CD14-positive monocyte (primary cell): ENCODE results near the gene HOXB1. TPM values are rescaled to one million over a fixed set of nuclear protein-coding genes. Genes with fewer than 3 reads are reported as not detected.

Source experiments
- DNase-seq, 3 donors: peaks; one replicate each; pipeline ENCODE4 v3.0.0-alpha.2; 2011 to 2022
- H2AFZ ChIP-seq: 2 replicates; pipeline ENCODE4 v1.6.0; 2012; ENCODE audit warnings: mild to moderate bottlenecking, low read depth, low read length, inconsistent platforms; ENCODE audit not compliant: insufficient read depth, poor library complexity, severe bottlenecking
- H3K27ac ChIP-seq, 2 donors: 1 replicate in 1 of 2; 2 replicates in 1 of 2; pipeline ENCODE4 v1.5.1; 2012 to 2013; ENCODE audit warnings: low read length in 2 of 2, control low read depth in 1 of 2, inconsistent platforms in 1 of 2, low read depth in 1 of 2, mild to moderate bottlenecking in 1 of 2
- H3K27me3 ChIP-seq, 2 donors: one replicate each; pipeline versions ENCODE4 v1.6.0 to v1.6.1; 2011 to 2013; ENCODE audit warnings: low read length in 2 of 2; ENCODE audit not compliant: control insufficient read depth in 2 of 2, insufficient read depth in 2 of 2
- H3K36me3 ChIP-seq, 2 donors: replicated peaks in 1 of 2; 1 replicate in 1 of 2; 2 replicates in 1 of 2; pipeline versions ENCODE4 v1.5.1 to v1.6.1; 2012 to 2013; ENCODE audit warnings: low read length in 2 of 2, control low read depth in 1 of 2, inconsistent platforms in 1 of 2, mild to moderate bottlenecking in 1 of 2; ENCODE audit not compliant: insufficient read depth in 2 of 2, control insufficient read depth in 1 of 2
- H3K4me1 ChIP-seq, 2 donors: 1 replicate in 1 of 2; 2 replicates in 1 of 2; pipeline versions ENCODE4 v1.5.1 to v1.6.1; 2012 to 2013; ENCODE audit warnings: low read length in 2 of 2, control low read depth in 1 of 2, inconsistent platforms in 1 of 2, mild to moderate bottlenecking in 1 of 2, moderate library complexity in 1 of 2; ENCODE audit not compliant: insufficient read depth in 2 of 2, control insufficient read depth in 1 of 2
- H3K4me2 ChIP-seq: replicated peaks from 2 replicates; pipeline ENCODE3; 2012; ENCODE audit warnings: low read length, moderate library complexity, mild to moderate bottlenecking; ENCODE audit not compliant: poor library complexity, severe bottlenecking; ENCODE audit errors: extremely low read depth
- H3K4me3 ChIP-seq, 3 experiments: fragments of 200-600 bp in 1 of 3; sonication (generic) in 1 of 3; replicated peaks in 1 of 3; 1 replicate in 2 of 3; 2 replicates in 1 of 3; pipeline ENCODE4 v1.5.1; 2011 to 2013; ENCODE audit warnings: low read length in 3 of 3, mild to moderate bottlenecking in 3 of 3, control low read depth in 2 of 3, low read depth in 2 of 3, inconsistent platforms in 1 of 3, moderate library complexity in 1 of 3
- H3K79me2 ChIP-seq: 2 replicates; pipeline ENCODE4 v1.6.0; 2012; ENCODE audit warnings: mild to moderate bottlenecking, control low read depth, inconsistent platforms, low read length, moderate library complexity; ENCODE audit not compliant: insufficient read depth
- H3K9ac ChIP-seq: 2 replicates; pipeline ENCODE4 v1.6.0; 2017; ENCODE audit warnings: low read length, mild to moderate bottlenecking; ENCODE audit not compliant: insufficient read depth, poor library complexity, severe bottlenecking
- H3K9me3 ChIP-seq, 2 donors: replicated peaks in 1 of 2; 1 replicate in 1 of 2; 2 replicates in 1 of 2; pipeline versions ENCODE4 v1.5.1 to v1.6.1; 2012 to 2013; ENCODE audit warnings: low read length in 2 of 2, control low read depth in 1 of 2; ENCODE audit not compliant: control insufficient read depth in 1 of 2, insufficient read depth in 1 of 2
- H4K20me1 ChIP-seq: 2 replicates; pipeline ENCODE4 v1.6.0; 2012; ENCODE audit warnings: mild to moderate bottlenecking, low read length, control low read depth, moderate library complexity; ENCODE audit not compliant: insufficient read depth
- H3K27ac Mint-ChIP-seq, 7 donors: one replicate each; pipeline ENCODE4 v1.8.0; 2020; ENCODE audit warnings: mild to moderate bottlenecking in 7 of 7, mixed read lengths in 7 of 7, moderate library complexity in 6 of 7, inconsistent platforms in 2 of 7
- H3K27me3 Mint-ChIP-seq, 3 donors: one replicate each; pipeline ENCODE4 v1.8.0; 2021 to 2022; ENCODE audit warnings: low read depth in 3 of 3, mild to moderate bottlenecking in 3 of 3, mixed read lengths in 3 of 3, moderate library complexity in 3 of 3, inconsistent platforms in 1 of 3
- H3K36me3 Mint-ChIP-seq, 2 donors: one replicate each; pipeline ENCODE4 v1.8.0; 2020; ENCODE audit warnings: mixed read lengths in 2 of 2, inconsistent platforms in 1 of 2, mild to moderate bottlenecking in 1 of 2
- H3K4me1 Mint-ChIP-seq: one replicate; pipeline ENCODE4 v1.8.0; 2020; ENCODE audit warnings: mild to moderate bottlenecking, mixed read lengths
- H3K4me3 Mint-ChIP-seq, 2 donors: one replicate each; pipeline ENCODE4 v1.8.0; 2020; ENCODE audit warnings: mild to moderate bottlenecking in 2 of 2, mixed read lengths in 2 of 2, moderate library complexity in 1 of 2
- H3K9me3 Mint-ChIP-seq, 7 donors: one replicate each; pipeline ENCODE4 v1.8.0; 2020 to 2022; ENCODE audit warnings: mixed read lengths in 7 of 7, mild to moderate bottlenecking in 6 of 7, moderate library complexity in 6 of 7, inconsistent platforms in 2 of 7
- CTCF ChIP-seq: fragments of 200-600 bp; IDR thresholded peaks from one replicate; pipeline ENCODE4 v1.8.0; 2022; ENCODE audit warnings: antibody characterized with exemption, mild to moderate bottlenecking
- WGBS: methylation state at CpG from one replicate; pipeline ENCODE4 v1.1.5; 2013; ENCODE audit warnings: missing lambda C conversion rate; ENCODE audit not compliant: insufficient coverage; 5-methylcytosine and 5-hydroxymethylcytosine counted together
- intact Hi-C, 2 donors: fragments of 100-400 bp; cut with micrococcal nuclease; formaldehyde crosslinking; loops; one replicate each; pipeline versions ENCODE4 v1.15.0 to v1.15.1; 2023
- polyA plus RNA-seq, 3 donors: library from polyadenylated mRNA; depleted of rRNA in 1 of 3; unstranded in 2 of 3; stranded (reverse) in 1 of 3; fragments of 300-500 nt in 2 of 3; fragments of >200 nt in 1 of 3; fragmentation: Illumina TruSeq in 2 of 3; gene quantifications; 1 replicate in 2 of 3; 2 replicates in 1 of 3; pipeline ENCODE4 v1.2.3, GENCODE V29; 2012 to 2021

Gene HOXB1
- polyA plus RNA-seq, 3 donors, result not detected

GRCh38 chr17:48570325-48571023 is 39.7 kb upstream of the HOXB1 start:
- no peak for TF ChIP-seq CTCF
- H3K27ac ChIP-seq, result no peak overlapping the region
- no peaks in the 10 kb centered on the region for H3K9me3 ChIP-seq
- no peaks in the 10 kb centered on the region for H3K79me2 ChIP-seq
- H3K4me1 Mint-ChIP-seq, result peaks cover 8% of the 10 kb centered on the region
- H3K4me3 ChIP-seq, result no peak overlapping the region
- no peak for DNase-seq
- peaks cover 2 to 6% of the 10 kb centered on the region in 2 donors for H3K36me3 Mint-ChIP-seq
- 58% methylated on average over 13 of the region's 19 CpGs for WGBS
- peaks cover 0 to 4% of the 10 kb centered on the region in 2 donors for H3K4me1 ChIP-seq
- peak overlapping the region in 1 of 2 donors; percentile 29 for H3K4me3 Mint-ChIP-seq
- no peak overlapping the region for H2AFZ ChIP-seq
- peaks cover 5 to 43% (median 29%) of the 10 kb centered on the region in 3 donors for H3K27me3 Mint-ChIP-seq
- no peak overlapping the region for H3K4me2 ChIP-seq
- H4K20me1 ChIP-seq, result no peaks in the 10 kb centered on the region
- intact Hi-C loops, result no loop called here
- H3K27ac Mint-ChIP-seq, result peak overlapping the region in 1 of 7 donors; percentile 16
- no peaks in the 10 kb centered on the region for H3K36me3 ChIP-seq
- no peak overlapping the region for H3K9ac ChIP-seq
- H3K27me3 ChIP-seq, result peaks cover 59 to 96% of the 10 kb centered on the region in 2 donors
- H3K9me3 Mint-ChIP-seq, result peaks cover 0 to 6% (median 2%) of the 10 kb centered on the region in 7 donors

- Mint-ChIP-seq H3K9me3 (peaks cover 0 to 6% (median 2%) of the 10 kb centered on the region in 7 donors), H3K4me3 (peak overlapping the region in 1 of 2 donors; percentile 75), H3K27me3 (peaks cover 0 to 40% (median 23%) of the 10 kb centered on the region in 3 donors), H3K27ac (no peak overlapping the region), H3K36me3 (peaks cover 2 to 6% of the 10 kb centered on the region in 2 donors), H3K4me1 (peaks cover 8% of the 10 kb centered on the region)
- TF ChIP-seq CTCF, result no peak
- Histone ChIP-seq H3K4me2 (no peak overlapping the region), H3K27me3 (peaks cover 59 to 96% of the 10 kb centered on the region in 2 donors), H3K9me3 (no peaks in the 10 kb centered on the region), H2AFZ (no peak overlapping the region), H3K79me2 (no peaks in the 10 kb centered on the region), H3K4me1 (peaks cover 0 to 4% of the 10 kb centered on the region in 2 donors), H3K36me3 (no peaks in the 10 kb centered on the region), H3K27ac (no peak overlapping the region), H4K20me1 (no peaks in the 10 kb centered on the region), H3K9ac (no peak overlapping the region), H3K4me3 (no peak overlapping the region)
- no peak for DNase-seq
- WGBS, result no CpG with 5 or more reads among the region's 6 CpGs
- intact Hi-C loops, result no loop called here
Observed at GRCh38 chr17:48569674-48570324, 39.0 kb upstream of the HOXB1 start.
